Keratinocyte (primary cell): ENCODE data around the gene SPATS2L. TPM values are rescaled to one million over a fixed set of nuclear protein-coding genes. Genes with fewer than 3 reads are reported as not detected.

Experiments
- DNase-seq: peaks from one replicate; pipeline ENCODE4 v3.0.0-alpha.2; 2011; ENCODE audit warnings: low read depth, missing footprints, low spot score
- FAIRE-seq: peaks from 2 replicates; lab custom pipeline; 2011; peaks lifted over from hg19 to GRCh38; lab: Jason Lieb, UNC
- H2AFZ ChIP-seq: 2 replicates; pipeline ENCODE4 v1.6.0; 2012; ENCODE audit warnings: low read length, control low read depth, inconsistent platforms; ENCODE audit not compliant: control insufficient read depth
- H3K27ac ChIP-seq: 2 replicates; pipeline ENCODE4 v1.5.1; 2011; ENCODE audit warnings: low read length; ENCODE audit not compliant: control insufficient read depth, insufficient read depth
- H3K27me3 ChIP-seq: 3 replicates; pipeline ENCODE4 v1.6.0; 2011; ENCODE audit warnings: low read length; ENCODE audit not compliant: control insufficient read depth, insufficient read depth; ENCODE audit errors: extremely low read depth
- H3K36me3 ChIP-seq, 2 experiments: 2 replicates in 1 of 2; 3 replicates in 1 of 2; pipeline ENCODE4 v1.5.1; 2011; ENCODE audit warnings: low read length in 2 of 2, mild to moderate bottlenecking in 1 of 2; ENCODE audit not compliant: control insufficient read depth in 2 of 2, insufficient read depth in 2 of 2; ENCODE audit errors: extremely low read depth in 1 of 2
- H3K4me1 ChIP-seq: 3 replicates; pipeline ENCODE4 v1.5.1; 2011; ENCODE audit warnings: low read length; ENCODE audit not compliant: control insufficient read depth, insufficient read depth; ENCODE audit errors: extremely low read depth
- H3K4me2 ChIP-seq: 3 replicates; pipeline ENCODE4 v1.6.0; 2011; ENCODE audit warnings: low read depth, low read length; ENCODE audit not compliant: control insufficient read depth, insufficient read depth; ENCODE audit errors: extremely low read depth
- H3K4me3 ChIP-seq, 3 experiments: fragments of 200-600 bp in 1 of 3; sonication (generic) in 1 of 3; 2 replicates in 2 of 3; 3 replicates in 1 of 3; pipeline ENCODE4 v1.5.1; 2011 to 2016; ENCODE audit warnings: low read length in 3 of 3, mild to moderate bottlenecking in 3 of 3, control low read depth in 2 of 3, inconsistent platforms in 1 of 3, low read depth in 1 of 3, mixed read lengths in 1 of 3, mixed run types in 1 of 3, moderate library complexity in 1 of 3; ENCODE audit not compliant: control insufficient read depth in 2 of 3, insufficient read depth in 2 of 3; ENCODE audit errors: extremely low read depth in 1 of 3
- H3K79me2 ChIP-seq: 2 replicates; pipeline ENCODE4 v1.6.0; 2012; ENCODE audit warnings: low read length; ENCODE audit not compliant: control insufficient read depth, insufficient read depth
- H3K9ac ChIP-seq: 3 replicates; pipeline ENCODE4 v1.6.0; 2011; ENCODE audit warnings: low read length; ENCODE audit not compliant: control insufficient read depth, insufficient read depth; ENCODE audit errors: extremely low read depth
- H3K9me1 ChIP-seq: 3 replicates; pipeline ENCODE4 v1.6.0; 2011; ENCODE audit warnings: low read length; ENCODE audit not compliant: control insufficient read depth, insufficient read depth; ENCODE audit errors: extremely low read depth
- H3K9me3 ChIP-seq: 2 replicates; pipeline ENCODE4 v1.5.1; 2012; ENCODE audit warnings: low read depth, low read length; ENCODE audit not compliant: control insufficient read depth
- H4K20me1 ChIP-seq: 3 replicates; pipeline ENCODE4 v1.6.0; 2011; ENCODE audit warnings: low read length; ENCODE audit not compliant: control insufficient read depth, insufficient read depth; ENCODE audit errors: extremely low read depth
- CTCF ChIP-seq, 3 experiments: IDR thresholded peaks in 1 of 3; conservative IDR thresholded peaks in 1 of 3; optimal IDR thresholded peaks in 1 of 3; 2 replicates in 2 of 3; 3 replicates in 1 of 3; pipeline versions ENCODE3 to v1.5.1; 2011; ENCODE audit warnings: low read length in 3 of 3, mild to moderate bottlenecking in 3 of 3, moderate library complexity in 2 of 3, control low read depth in 1 of 3, inconsistent platforms in 1 of 3; ENCODE audit not compliant: insufficient read depth in 2 of 3; ENCODE audit errors: extremely low read depth in 1 of 3
- EZH2 ChIP-seq: IDR thresholded peaks from one replicate; pipeline ENCODE4 v1.6.1; 2012; ENCODE audit warnings: inconsistent platforms, mild to moderate bottlenecking, low read length, moderate library complexity
- dilution Hi-C: fragments of 300-500 bp; cut with MboI; formaldehyde crosslinking; loops from one replicate; pipeline ENCODE4 v1.7.0; 2020; ENCODE audit warnings: low sequenced_read_pairs; ENCODE audit not compliant: extremely low pct_ligation_motif_present
- polyA plus RNA-seq, 5 experiments: library from polyadenylated mRNA; depleted of rRNA in 3 of 5; stranded (reverse) in 3 of 5; stranded (forward) in 1 of 5; unstranded in 1 of 5; fragments of >200 nt; gene quantifications; 1 replicate in 1 of 5; 2 replicates in 3 of 5; 3 replicates in 1 of 5; pipeline versions ENCODE4 v1.2.1 to v1.2.3, GENCODE V29; 2011 to 2012; ENCODE audit warnings: missing spikeins in 2 of 5, low read depth in 1 of 5, low replicate concordance in 1 of 5

SPATS2L gene
- polyA plus RNA-seq, 1 donor (not counting 4 experiments of a cell fraction or from before 2014, with no cell fraction given), result 95.3 TPM

GRCh38 chr2:200486529-200486928, 180.0 kb downstream of the SPATS2L start:
- FAIRE-seq, result peak; percentile 56
- TF ChIP-seq EZH2 (no peak), CTCF (optimal IDR thresholded peaks at IDR 0.05 in 1 of 3, IDR thresholded peaks at IDR 0.05 in 1 of 3, conservative IDR thresholded peaks at IDR 0.05 in 1 of 3; ENCODE audit: extremely low read depth in 1 of 3, insufficient read depth in 2 of 3, low read length in 3 of 3) (no peak)
- Histone ChIP-seq H3K27ac (peak overlapping the region; percentile 18), H3K4me2 (peak overlapping the region; percentile 64), H3K27me3 (no peaks in the 10 kb centered on the region), H3K9ac (peak overlapping the region; percentile 18), H3K4me3 (peak overlapping the region in 1 of 3 experiments; percentile 51), H3K36me3 (peaks cover 6 to 9% of the 10 kb centered on the region in 2 experiments), H2AFZ (peak overlapping the region; percentile 20), H3K9me1 (no peaks in the 10 kb centered on the region), H3K4me1 (peaks cover 20% of the 10 kb centered on the region), H3K79me2 (no peaks in the 10 kb centered on the region), H3K9me3 (no peaks in the 10 kb centered on the region), H4K20me1 (peaks cover 2% of the 10 kb centered on the region)
- dilution Hi-C loops, result no loop called here
- DNase-seq, result no peak

- TF ChIP-seq EZH2 (no peak), CTCF (optimal IDR thresholded peaks at IDR 0.05 in 1 of 3, IDR thresholded peaks at IDR 0.05 in 1 of 3, conservative IDR thresholded peaks at IDR 0.05 in 1 of 3; ENCODE audit: extremely low read depth in 1 of 3, insufficient read depth in 2 of 3, low read length in 3 of 3) (no peak)
- Histone ChIP-seq H3K27ac (no peak overlapping the region), H3K36me3 (peaks cover 9 to 12% of the 10 kb centered on the region in 2 experiments), H3K9ac (no peak overlapping the region), H3K4me3 (no peak overlapping the region), H3K4me2 (no peak overlapping the region), H4K20me1 (peaks cover 2% of the 10 kb centered on the region), H3K27me3 (no peaks in the 10 kb centered on the region), H3K79me2 (no peaks in the 10 kb centered on the region), H3K9me1 (no peaks in the 10 kb centered on the region), H2AFZ (no peak overlapping the region), H3K4me1 (peaks cover 19% of the 10 kb centered on the region), H3K9me3 (no peaks in the 10 kb centered on the region)
- dilution Hi-C loops, result no loop called here
- FAIRE-seq (no peak), DNase-seq (no peak)
Observed at GRCh38 chr2:200488169-200488568, 181.7 kb downstream of the SPATS2L start.
